NB4 (cell line): ENCODE results near the gene REEP6.

Experiments used
- CTCF ChIP-seq: IDR thresholded peaks from one replicate; pipeline ENCODE4 v1.5.1; 2012; ENCODE audit warnings: low read depth, low read length
- POLR2A ChIP-seq: IDR thresholded peaks from 2 replicates; pipeline ENCODE4 v1.6.1; 2011; ENCODE audit warnings: mild to moderate bottlenecking; ENCODE audit not compliant: insufficient read length; ENCODE audit errors: extremely low read depth

GRCh38 chr19:1497578-1498235 lies 6.7 kb downstream of the REEP6 start:
- TF ChIP-seq CTCF (no peak), POLR2A (no peak)
